ENCODE data around the gene VWA2.

The VWA2 gene

DNA sequence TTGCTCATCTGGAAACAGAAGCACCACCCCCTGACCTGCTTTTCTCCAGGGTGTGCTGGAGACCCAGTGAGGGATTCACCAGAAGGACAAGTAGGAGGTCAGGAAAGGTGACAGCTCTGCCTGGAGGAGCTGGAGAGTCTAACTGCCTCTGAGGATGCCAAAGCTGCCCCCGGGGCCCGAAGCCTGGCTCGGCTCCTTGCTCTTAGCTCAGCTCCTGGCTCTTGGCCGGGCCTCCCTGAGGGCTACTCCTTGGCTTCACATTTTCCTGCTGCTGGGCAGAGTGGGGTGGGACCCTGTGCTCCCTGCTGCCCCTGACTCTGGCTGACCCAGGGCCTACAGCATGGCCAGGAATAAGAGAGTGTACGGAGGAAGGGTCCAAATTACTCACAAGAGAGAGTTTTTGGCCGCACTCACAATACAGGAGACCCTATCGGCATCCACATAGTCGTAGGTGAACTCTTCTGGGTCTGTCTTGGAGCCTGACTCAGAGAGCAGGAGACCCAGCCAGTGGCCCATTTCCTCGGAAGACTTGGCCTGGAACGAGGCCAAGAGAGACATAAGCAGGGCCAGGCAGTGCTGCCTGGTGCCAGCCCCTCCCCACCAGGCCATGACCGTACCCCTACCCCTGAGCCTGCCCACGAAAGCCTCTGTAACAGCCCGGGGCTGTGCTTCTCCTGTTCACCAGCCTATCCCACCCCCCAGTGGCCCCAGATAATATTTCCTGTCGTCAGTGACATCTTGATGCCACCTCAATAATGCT, 63.1 kb downstream of the VWA2 start:
- no peak for ATAC-seq

- ATAC-seq = no peak
Measured at GRCh38 chr10:114303556-114303955, 64.5 kb downstream of the VWA2 start.

DNA sequence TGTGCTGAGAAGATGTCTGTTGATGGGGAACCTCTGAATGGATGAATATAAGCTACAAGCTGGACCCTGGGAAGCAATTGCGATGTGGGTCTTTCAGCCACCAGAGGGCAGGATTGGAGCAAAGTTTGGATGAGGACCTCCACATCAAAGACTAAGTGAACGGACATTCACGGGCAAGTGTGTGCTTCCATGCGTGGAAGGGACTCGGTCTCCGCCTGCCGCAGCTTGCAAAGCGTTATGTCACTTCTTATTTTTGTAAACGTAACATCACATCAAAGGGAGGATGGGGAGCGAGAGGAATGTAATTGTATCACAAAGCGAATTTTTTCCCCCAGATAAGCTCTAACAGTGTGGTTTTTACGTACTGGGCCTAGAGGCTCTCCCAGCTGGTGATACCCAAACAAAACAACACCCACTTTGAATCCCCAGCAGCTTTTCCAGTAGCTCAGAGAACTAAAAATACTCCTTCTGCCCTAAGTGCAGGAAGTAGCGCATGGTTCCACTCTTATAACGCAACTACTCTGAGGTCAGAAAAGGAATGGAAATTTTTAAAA, 65.0 kb downstream of the VWA2 start:
- peak; percentile 55 to 59 for ATAC-seq

DNA sequence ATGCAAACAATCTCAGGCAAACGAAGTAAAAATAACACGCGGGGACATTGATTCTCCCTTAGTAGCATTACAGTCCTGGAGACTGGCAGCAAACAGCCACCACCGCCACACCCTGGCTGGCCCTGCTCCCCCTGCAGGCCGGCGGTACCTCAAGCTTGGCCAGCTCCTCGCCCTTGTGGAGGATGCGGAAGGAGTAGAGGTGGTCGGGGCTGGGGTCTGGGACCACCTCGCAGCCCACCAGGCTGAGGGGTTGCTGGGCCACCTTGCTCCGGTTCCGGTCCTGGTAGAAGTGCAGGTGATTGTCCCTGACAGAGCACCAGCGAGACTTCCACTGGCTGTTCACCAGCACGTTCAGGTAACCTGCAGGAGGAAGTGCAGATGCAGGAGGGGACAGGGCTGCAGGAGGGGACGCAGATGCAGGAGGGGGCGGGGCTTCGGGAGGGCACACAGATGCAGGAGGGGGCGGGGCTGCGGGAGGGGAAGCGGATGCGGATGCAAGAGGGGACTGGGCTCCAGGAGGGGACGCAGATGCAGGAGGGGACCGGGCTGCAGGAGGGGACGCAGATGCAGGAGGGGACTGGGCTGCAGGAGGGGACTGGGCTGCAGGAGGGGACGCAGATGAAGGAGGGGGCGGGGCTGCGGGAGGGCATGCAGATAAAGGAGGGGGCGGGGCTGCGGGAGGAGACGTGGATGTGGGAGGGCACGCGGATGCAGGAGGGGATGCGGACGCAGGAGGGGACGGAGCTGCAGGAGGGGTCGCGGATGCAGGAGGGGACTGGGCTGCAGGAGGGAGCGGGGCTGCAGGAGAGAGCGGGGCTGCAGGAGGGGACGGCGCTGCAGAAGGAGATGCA, 65.7 kb downstream of the VWA2 start:
- peak; percentile 66 to 73 for ATAC-seq

GRCh38 chr10:114305521-114305925, 66.5 kb downstream of the VWA2 start:
- no peak for ATAC-seq

DNA sequence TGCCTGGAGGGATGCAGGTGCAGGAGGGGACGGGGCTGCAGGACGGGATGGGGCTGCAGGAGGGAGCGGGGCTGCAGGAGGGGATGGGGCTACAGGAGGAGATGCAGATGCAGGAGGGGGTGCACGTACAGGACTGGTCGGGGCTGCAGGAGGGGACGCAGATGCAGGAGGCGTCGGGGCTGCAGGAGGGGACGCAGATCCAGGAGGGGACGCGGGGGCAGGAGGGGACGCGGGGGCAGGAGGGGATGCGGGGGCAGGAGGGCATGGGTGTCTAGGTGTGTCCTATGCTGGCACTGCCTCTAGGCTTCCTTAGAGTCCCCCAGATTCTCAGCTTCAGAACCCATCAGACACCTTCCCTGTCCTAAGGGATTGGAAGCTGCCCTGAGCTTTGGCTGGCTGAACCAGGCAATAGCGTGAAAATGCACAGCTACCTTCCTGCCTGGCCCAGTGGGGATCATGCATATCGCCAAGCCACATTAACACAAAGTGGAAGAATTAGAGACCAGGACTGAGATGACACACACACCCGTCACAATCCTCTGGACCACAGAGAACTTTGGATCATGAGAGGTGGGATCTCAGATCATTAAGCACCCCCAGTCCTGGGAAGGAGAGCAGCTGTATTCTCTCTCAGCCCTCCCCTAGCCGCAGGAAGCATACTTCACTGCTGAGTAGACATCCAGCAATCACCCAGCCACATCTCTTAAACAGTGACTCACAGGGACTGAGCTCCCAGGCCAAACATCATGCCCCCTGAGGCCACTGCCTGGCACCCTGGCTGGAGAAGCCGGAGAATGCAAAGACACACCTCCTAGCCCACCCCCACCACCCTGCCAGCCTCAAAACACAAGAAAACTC, 67.3 kb downstream of the VWA2 start:
- ATAC-seq = no peak

DNA sequence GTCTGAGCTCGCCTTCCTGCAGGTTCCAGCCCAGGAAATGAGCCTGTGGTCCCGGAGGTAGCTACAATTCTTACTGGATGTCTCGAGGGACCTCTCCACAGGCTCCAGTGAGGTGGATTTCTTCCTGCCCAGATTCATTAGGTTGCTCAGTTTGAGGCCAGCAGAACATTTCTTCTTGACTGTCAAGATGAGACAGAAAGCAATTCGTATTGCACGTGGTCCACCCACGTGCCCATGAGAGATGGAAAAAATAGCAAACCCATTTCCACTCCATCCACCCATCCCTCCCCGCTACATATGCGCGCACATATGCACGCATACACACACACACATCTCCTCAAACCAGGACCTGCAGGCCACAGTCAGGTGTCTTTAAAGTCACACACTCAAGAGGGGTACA, 68.7 kb downstream of the VWA2 start:
- ATAC-seq = no peak

DNA sequence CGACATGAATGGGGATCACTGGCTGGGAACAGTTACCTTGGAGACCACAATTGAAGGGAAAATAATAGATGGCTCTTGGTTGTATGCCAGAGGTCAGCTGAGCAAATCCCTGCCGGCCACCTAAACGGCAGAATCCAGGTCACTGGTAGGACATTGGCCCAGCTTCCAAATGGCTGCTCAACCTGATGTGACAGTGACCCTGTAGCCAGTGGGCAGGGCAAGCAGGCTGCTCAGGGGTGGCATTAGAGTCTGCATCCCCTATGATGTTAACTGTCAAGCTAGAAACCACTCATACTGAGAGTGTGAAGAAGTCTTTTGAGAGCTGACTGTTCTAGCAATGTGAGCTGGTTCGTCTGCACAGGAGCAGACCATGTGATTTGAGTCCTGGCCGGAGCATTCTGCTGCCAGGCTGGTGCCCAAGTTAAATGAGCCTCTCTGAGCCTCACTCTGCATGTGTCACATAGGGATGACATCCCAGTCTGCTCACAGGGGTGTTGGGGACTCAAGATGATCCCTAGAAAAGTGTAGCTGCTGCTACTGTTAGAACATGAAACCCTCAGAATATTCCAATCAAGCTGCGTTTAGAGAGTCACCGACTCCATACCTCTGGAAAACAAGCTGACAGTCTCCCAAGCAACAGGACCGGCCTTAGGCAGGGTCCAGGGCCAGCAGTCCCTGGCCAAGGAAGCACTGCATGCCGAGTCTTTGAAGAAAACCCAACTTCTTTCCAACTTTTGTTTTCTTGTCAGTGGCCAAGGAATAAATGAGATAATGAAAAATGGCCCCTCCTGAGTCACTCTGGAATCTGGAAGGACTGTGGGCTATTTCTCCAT, 69.7 kb downstream of the VWA2 start:
- no peak for ATAC-seq

DNA sequence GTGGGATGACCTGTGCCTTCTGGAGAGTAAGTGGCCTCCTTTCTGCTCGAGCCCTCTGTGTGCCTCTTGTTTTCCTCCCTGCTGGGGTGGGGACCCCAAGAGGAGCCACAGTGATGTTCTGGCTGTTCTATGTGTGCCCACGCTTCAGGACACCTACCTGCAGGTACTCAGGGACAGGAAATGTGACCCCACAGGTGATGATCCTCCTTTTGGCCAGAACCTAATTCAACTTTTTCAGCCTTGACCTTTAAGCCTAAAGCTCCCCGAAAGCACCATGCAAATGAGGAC, 70.3 kb downstream of the VWA2 start:
- ATAC-seq = no peak

DNA sequence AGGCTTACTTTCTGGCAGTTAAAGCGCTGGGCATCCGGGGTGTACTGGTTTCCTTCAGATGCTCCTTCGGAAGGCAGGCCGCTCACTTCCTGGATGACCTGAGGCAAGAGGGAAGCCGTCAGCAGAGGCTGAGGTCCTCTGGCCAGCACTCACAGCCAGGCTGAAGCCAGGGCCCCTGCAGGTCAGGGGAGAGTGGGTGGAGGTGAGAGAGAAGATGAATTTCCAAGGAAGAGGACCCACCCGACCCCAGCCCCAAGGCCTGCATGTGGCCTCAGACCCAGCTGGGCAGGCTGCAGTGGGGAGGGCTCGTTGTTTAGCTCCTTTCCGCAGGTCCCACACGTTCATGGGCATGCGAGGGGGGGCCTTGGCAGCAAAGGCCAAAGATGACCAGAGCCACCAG, 71.3 kb downstream of the VWA2 start:
- ATAC-seq = no peak

DNA sequence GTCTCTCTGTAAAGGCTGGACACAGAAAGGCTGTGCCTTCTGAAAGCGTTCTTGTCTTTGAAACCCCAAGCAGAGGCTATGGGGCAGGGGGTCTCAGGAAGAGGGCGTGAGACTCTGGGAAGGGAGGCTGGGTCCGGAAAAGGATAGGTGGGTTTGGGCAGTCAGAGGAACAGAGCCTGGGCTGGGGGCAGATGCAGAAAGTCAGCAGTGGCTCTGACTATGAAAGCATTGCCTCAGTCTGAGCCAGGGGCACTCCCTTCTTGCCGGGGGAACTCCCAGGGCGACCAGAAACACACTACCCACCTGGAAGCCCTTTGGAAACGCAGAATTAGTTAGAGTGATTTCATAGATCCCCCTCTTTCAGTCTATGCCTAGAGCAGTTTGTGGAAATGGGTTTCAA, 72.0 kb downstream of the VWA2 start:
- no peak for ATAC-seq

GRCh38 chr10:114311496-114312209, 72.6 kb downstream of the VWA2 start:
- ATAC-seq = no peak

DNA sequence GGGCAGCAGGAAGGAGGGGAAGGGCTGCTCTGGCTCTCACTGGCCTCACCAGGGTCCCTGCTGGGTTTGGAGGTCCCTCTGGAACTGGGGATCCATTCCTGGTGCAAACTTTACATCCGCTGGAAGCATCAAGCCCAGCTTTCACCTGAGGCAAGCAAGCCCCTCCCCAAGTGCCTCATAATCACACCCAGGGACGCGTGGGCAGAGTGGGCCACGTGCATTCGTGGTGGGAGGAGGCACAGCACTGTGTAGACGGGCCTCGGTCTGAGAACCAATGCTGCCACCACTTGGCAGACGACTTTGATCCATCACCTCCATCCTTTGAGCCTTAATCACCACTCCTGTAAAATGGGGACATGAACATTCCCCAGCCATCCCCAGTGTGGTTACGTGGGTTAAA, 74.1 kb downstream of the VWA2 start:
- ATAC-seq = no peak

GRCh38 chr10:114313866-114314265, 74.8 kb downstream of the VWA2 start:
- ATAC-seq = no peak

GRCh38 chr10:114315566-114316420, 76.7 kb downstream of the VWA2 start:
- no peak for ATAC-seq

- no peak for ATAC-seq
Measured at GRCh38 chr10:114316744-114317143, 77.7 kb downstream of the VWA2 start.

GRCh38 chr10:114319406-114320248, 80.6 kb downstream of the VWA2 start:
- ATAC-seq = no peak

GRCh38 chr10:114320249-114321116, 81.4 kb downstream of the VWA2 start:
- no peak for ATAC-seq

Measured in activated CD4-positive, CD25-positive, alpha-beta regulatory T cell treated with anti-CD3 and anti-CD28 coated beads, Interleukin-2, amount 50 U/mL, for 24 hours (primary cell).